CD4-positive, alpha-beta memory T cell (primary cell): ENCODE data around the gene ATXN2. TPM values are rescaled to one million over a fixed set of nuclear protein-coding genes. Genes with fewer than 3 reads are reported as not detected.

Source experiments
- CTCF ChIA-PET: fragments of 350-600 bp; sonication (Branson Sonifier 250); formaldehyde crosslinking; loops from one replicate; lab custom pipeline; 2021; ENCODE audit warnings: inconsistent platforms; ENCODE audit not compliant: partially characterized antibody; lab: Charles Lee
- POLR2A ChIA-PET: fragments of 350-600 bp; sonication (Branson Sonifier 250); formaldehyde crosslinking; loops from one replicate; lab custom pipeline; 2021; ENCODE audit not compliant: partially characterized antibody; lab: Charles Lee
- DNase-seq, 5 donors: peaks; one replicate each; pipeline versions ENCODE4 v3.0.0 to v3.0.0-alpha.2; 2020 to 2022; ENCODE audit warnings: mixed read lengths in 1 of 5
- H3K27ac ChIP-seq: one replicate; pipeline ENCODE4 v1.7.0; 2013; ENCODE audit warnings: low read depth, low read length
- H3K27me3 ChIP-seq: 2 replicates; pipeline ENCODE4 v1.7.0; 2013; ENCODE audit warnings: mild to moderate bottlenecking, low read length, moderate library complexity; ENCODE audit not compliant: insufficient read depth
- H3K36me3 ChIP-seq: 2 replicates; pipeline ENCODE4 v1.7.0; 2013; ENCODE audit warnings: mild to moderate bottlenecking, low read length, moderate library complexity; ENCODE audit not compliant: insufficient read depth
- H3K4me1 ChIP-seq: 2 replicates; pipeline ENCODE4 v1.7.0; 2013; ENCODE audit warnings: mild to moderate bottlenecking, low read length, moderate library complexity; ENCODE audit not compliant: insufficient read depth
- H3K4me3 ChIP-seq, 2 donors: one replicate each; pipeline ENCODE4 v1.7.0; 2013; ENCODE audit warnings: low read length in 2 of 2, mild to moderate bottlenecking in 1 of 2
- H3K9me3 ChIP-seq, 2 donors: one replicate each; pipeline ENCODE4 v1.7.0; 2013; ENCODE audit warnings: low read length in 2 of 2, control low read depth in 1 of 2; ENCODE audit not compliant: control insufficient read depth in 1 of 2
- H3K27ac Mint-ChIP-seq, 7 donors: one replicate each; pipeline ENCODE4 v1.8.0; 2020 to 2021; ENCODE audit warnings: mixed read lengths in 7 of 7, mild to moderate bottlenecking in 6 of 7, inconsistent platforms in 3 of 7, moderate library complexity in 3 of 7
- H3K27me3 Mint-ChIP-seq, 2 donors: one replicate each; pipeline ENCODE4 v1.8.0; 2020 to 2021; ENCODE audit warnings: mixed read lengths in 2 of 2
- H3K36me3 Mint-ChIP-seq, 2 donors: one replicate each; pipeline ENCODE4 v1.8.0; 2020 to 2021; ENCODE audit warnings: mixed read lengths in 2 of 2, inconsistent platforms in 1 of 2, mild to moderate bottlenecking in 1 of 2
- H3K4me1 Mint-ChIP-seq, 4 donors: one replicate each; pipeline ENCODE4 v1.8.0; 2020 to 2021; ENCODE audit warnings: mixed read lengths in 4 of 4, mild to moderate bottlenecking in 1 of 4
- H3K4me3 Mint-ChIP-seq, 8 donors: one replicate each; pipeline ENCODE4 v1.8.0; 2020 to 2021; ENCODE audit warnings: mixed read lengths in 8 of 8, mild to moderate bottlenecking in 7 of 8, moderate library complexity in 6 of 8, inconsistent platforms in 3 of 8
- H3K9me3 Mint-ChIP-seq, 8 donors: one replicate each; pipeline ENCODE4 v1.8.0; 2020 to 2021; ENCODE audit warnings: mixed read lengths in 8 of 8, mild to moderate bottlenecking in 5 of 8, inconsistent platforms in 3 of 8, moderate library complexity in 1 of 8
- intact Hi-C: fragments of 100-400 bp; cut with micrococcal nuclease; formaldehyde crosslinking; loops from one replicate; pipeline ENCODE4 v1.15.1; 2023
- polyA plus RNA-seq, 2 donors: library from polyadenylated mRNA; unstranded; fragments of 300-500 nt; fragmentation: Illumina TruSeq; gene quantifications; one replicate each; pipeline ENCODE4 v1.2.3, GENCODE V29; 2021
- total RNA-seq, 2 experiments: library from RNA; stranded (reverse); gene quantifications; one replicate each; pipeline ENCODE4 v1.2.3, GENCODE V29; 2021

Gene ATXN2
- total and polyA plus RNA-seq, 4 experiments from 2014 or later: 11.0 to 74.8 (median 53.0) TPM

GRCh38 chr12:111412007-111412829 is 186.9 kb downstream of the ATXN2 start:
- no peaks in the 10 kb centered on the region for H3K9me3 ChIP-seq
- peaks cover 49 to 95% (median 78%) of the 10 kb centered on the region in 4 donors for H3K4me1 Mint-ChIP-seq
- H3K27me3 ChIP-seq: no peaks in the 10 kb centered on the region
- no peak for DNase-seq
- no peaks in the 10 kb centered on the region for H3K36me3 ChIP-seq
- H3K27me3 Mint-ChIP-seq: no peaks in the 10 kb centered on the region
- H3K4me3 Mint-ChIP-seq: peak overlapping the region; percentile 18 to 87 (median 79)
- peak overlapping the region; percentile 97 for H3K27ac ChIP-seq
- H3K9me3 Mint-ChIP-seq: peaks cover 0 to 4% (median 0%) of the 10 kb centered on the region in 8 donors
- H3K4me1 ChIP-seq: peaks cover 81% of the 10 kb centered on the region
- no peak overlapping the region for H3K4me3 ChIP-seq
- ChIA-PET POLR2A (interaction anchor here (15.0 to 22.3 kb wide), 2 partner anchors 13 to 34 kb away, joined by 258 to 683 read pairs; no protein-coding TSS in a partner anchor), CTCF (interaction anchor here (2.6 to 23.0 kb wide), 6 partner anchors 9 to 39 kb away, joined by 11 to 1282 read pairs (median 20); no protein-coding TSS in a partner anchor)
- peak overlapping the region; percentile 90 to 98 (median 93) for H3K27ac Mint-ChIP-seq
- H3K36me3 Mint-ChIP-seq: peaks cover 4 to 35% of the 10 kb centered on the region in 2 donors
- intact Hi-C loops: no loop called here

- H3K36me3 Mint-ChIP-seq: peaks cover 0 to 34% of the 10 kb centered on the region in 2 donors
- no peak overlapping the region for H3K4me3 ChIP-seq
- peaks cover 83% of the 10 kb centered on the region for H3K4me1 ChIP-seq
- H3K9me3 Mint-ChIP-seq: peaks cover 0 to 4% (median 0%) of the 10 kb centered on the region in 8 donors
- DNase-seq: peak in 1 of 5 donors; percentile 60
- H3K4me1 Mint-ChIP-seq: peaks cover 46 to 95% (median 75%) of the 10 kb centered on the region in 4 donors
- no peaks in the 10 kb centered on the region for H3K27me3 ChIP-seq
- peak overlapping the region; percentile 60 to 96 (median 84) for H3K27ac Mint-ChIP-seq
- peak overlapping the region; percentile 97 for H3K27ac ChIP-seq
- H3K36me3 ChIP-seq: no peaks in the 10 kb centered on the region
- no peaks in the 10 kb centered on the region for H3K9me3 ChIP-seq
- H3K4me3 Mint-ChIP-seq: peak overlapping the region in 5 of 8 donors; percentile 17 to 77 (median 43)
- CTCF ChIA-PET: interaction anchor here (2.6 to 23.0 kb wide), 6 partner anchors 8 to 40 kb away, joined by 11 to 1282 read pairs (median 20); no protein-coding TSS in a partner anchor
- intact Hi-C loops: no loop called here
- POLR2A ChIA-PET: interaction anchor here (15.0 to 22.3 kb wide), 2 partner anchors 14 to 35 kb away, joined by 258 to 683 read pairs; no protein-coding TSS in a partner anchor
- H3K27me3 Mint-ChIP-seq: no peaks in the 10 kb centered on the region
These were observed 187.8 kb downstream of the ATXN2 start for GRCh38 chr12:111411185-111411764.

- no peaks in the 10 kb centered on the region for H3K27me3 Mint-ChIP-seq
These were observed 188.5 kb downstream of the ATXN2 start for GRCh38 chr12:111410431-111411184.

GRCh38 chr12:111409780-111410430 is 189.2 kb downstream of the ATXN2 start:
- ChIA-PET CTCF (interaction anchor here (1.1 to 23.0 kb wide), 3 partner anchors 14 to 42 kb away, joined by 3 to 1282 read pairs (median 34); no protein-coding TSS in a partner anchor), POLR2A (interaction anchor here (15.0 to 22.3 kb wide), 2 partner anchors 15 to 36 kb away, joined by 258 to 683 read pairs; no protein-coding TSS in a partner anchor)
- Histone ChIP-seq H3K27me3 (no peaks in the 10 kb centered on the region), H3K4me3 (peak overlapping the region in 1 of 2 donors; percentile 90), H3K36me3 (no peaks in the 10 kb centered on the region), H3K27ac (peak overlapping the region; percentile 97), H3K4me1 (peaks cover 82% of the 10 kb centered on the region), H3K9me3 (no peaks in the 10 kb centered on the region)
- H3K36me3 Mint-ChIP-seq: peaks cover 0 to 27% of the 10 kb centered on the region in 2 donors
- H3K27me3 Mint-ChIP-seq: no peaks in the 10 kb centered on the region
- H3K4me3 Mint-ChIP-seq: peak overlapping the region; percentile 77 to 96 (median 91)
- DNase-seq: peak in 1 of 5 donors; percentile 74
- H3K9me3 Mint-ChIP-seq: peaks cover 0 to 2% (median 0%) of the 10 kb centered on the region in 8 donors
- H3K27ac Mint-ChIP-seq: peak overlapping the region; percentile 48 to 93 (median 88)
- intact Hi-C loops: no loop called here
- H3K4me1 Mint-ChIP-seq: peaks cover 42 to 95% (median 70%) of the 10 kb centered on the region in 4 donors

More at GRCh38 chr12:111410431-111411184, 188.5 kb downstream of the ATXN2 start:
- no peaks in the 10 kb centered on the region for H3K36me3 ChIP-seq
- no peak for DNase-seq
- ChIA-PET CTCF (interaction anchor here (2.6 to 23.0 kb wide), 4 partner anchors 14 to 41 kb away, joined by 11 to 1282 read pairs (median 19); no protein-coding TSS in a partner anchor), POLR2A (interaction anchor here (15.0 to 22.3 kb wide), 2 partner anchors 15 to 36 kb away, joined by 258 to 683 read pairs; no protein-coding TSS in a partner anchor)
- Mint-ChIP-seq H3K36me3 (peaks cover 0 to 30% of the 10 kb centered on the region in 2 donors), H3K4me1 (peaks cover 44 to 93% (median 72%) of the 10 kb centered on the region in 4 donors), H3K9me3 (peaks cover 0 to 4% (median 0%) of the 10 kb centered on the region in 8 donors), H3K27ac (peak overlapping the region; percentile 76 to 96 (median 83)), H3K4me3 (peak overlapping the region in 7 of 8 donors; percentile 48 to 77 (median 56))
- peak overlapping the region; percentile 97 for H3K27ac ChIP-seq
- intact Hi-C loops: no loop called here
- peaks cover 83% of the 10 kb centered on the region for H3K4me1 ChIP-seq
- no peaks in the 10 kb centered on the region for H3K27me3 ChIP-seq
- H3K9me3 ChIP-seq: no peaks in the 10 kb centered on the region
- H3K4me3 ChIP-seq: no peak overlapping the region

GRCh38 chr12:111409403-111409779 is 189.7 kb downstream of the ATXN2 start:
- Mint-ChIP-seq H3K4me3 (peak overlapping the region; percentile 77 to 96 (median 91)), H3K9me3 (no peaks in the 10 kb centered on the region), H3K27ac (peak overlapping the region; percentile 84 to 93 (median 89)), H3K27me3 (no peaks in the 10 kb centered on the region), H3K36me3 (peaks cover 0 to 23% of the 10 kb centered on the region in 2 donors), H3K4me1 (peaks cover 42 to 95% (median 70%) of the 10 kb centered on the region in 4 donors)
- intact Hi-C loops: no loop called here
- no peaks in the 10 kb centered on the region for H3K36me3 ChIP-seq
- no peaks in the 10 kb centered on the region for H3K27me3 ChIP-seq
- H3K4me3 ChIP-seq: peak overlapping the region; percentile 32 to 90
- peaks cover 82% of the 10 kb centered on the region for H3K4me1 ChIP-seq
- POLR2A ChIA-PET: interaction anchor here (15.0 to 22.3 kb wide), 2 partner anchors 16 to 37 kb away, joined by 258 to 683 read pairs; no protein-coding TSS in a partner anchor
- H3K9me3 ChIP-seq: no peaks in the 10 kb centered on the region
- no peak for DNase-seq
- H3K27ac ChIP-seq: peak overlapping the region; percentile 97
- CTCF ChIA-PET: interaction anchor here (1.1 to 23.0 kb wide), 4 partner anchors 13 to 42 kb away, joined by 3 to 1282 read pairs (median 25); no protein-coding TSS in a partner anchor
